Measurements from ENCODE around the gene FOXC1. TPM values are rescaled to one million over a fixed set of nuclear protein-coding genes. Genes with fewer than 3 reads are reported as not detected.

Gene FOXC1
- total RNA-seq, 1 experiment from 2014 or later, result 40.7 TPM

- Histone ChIP-seq H4K20me1 (ENCODE audit: insufficient read depth) (no peaks in the 10 kb centered on the region), H2AFZ (ENCODE audit: low read depth, low read length, poor library complexity, severe bottlenecking) (no peak overlapping the region), H3K4me1 (ENCODE audit: control insufficient read depth in 1 of 2, insufficient read depth in 2 of 2, low read length in 2 of 2) (peaks cover 41 to 50% of the 10 kb centered on the region in 2 experiments), H3K9ac (ENCODE audit: low read length) (no peak overlapping the region), H3K36me3 (ENCODE audit: control insufficient read depth in 1 of 2, insufficient read depth in 2 of 2, low read length in 2 of 2) (no peaks in the 10 kb centered on the region), H3K9me2 (ENCODE audit: insufficient read depth) (no peaks in the 10 kb centered on the region), H3K4me3 (replicated peaks in 1 of 2; ENCODE audit: low read depth in 1 of 2, low read length in 2 of 2) (no peak overlapping the region), H3K27ac (ENCODE audit: low read depth, low read length) (no peak overlapping the region; the same call in 1 of the 2 replicates), H3K79me2 (ENCODE audit: insufficient read depth, low read length) (no peaks in the 10 kb centered on the region), H3K4me2 (ENCODE audit: low read length) (no peak overlapping the region), H3K27me3 (ENCODE audit: insufficient read depth, low read length) (no peaks in the 10 kb centered on the region), H3K9me3 (ENCODE audit: control insufficient read depth in 1 of 2, insufficient read depth in 1 of 2, low read depth in 1 of 2, low read length in 2 of 2) (no peaks in the 10 kb centered on the region)
- ChIA-PET POLR2A (no interaction called here), CTCF (no interaction called here), RAD21 (ENCODE audit: low non-redundant PET in 1 of 2, low total read pairs in 2 of 2, uncharacterized antibody in 2 of 2, unreplicated experiment in 2 of 2) (no interaction called here)
- BruUV-seq (replicated peaks), result no TSS peak
- DNase-seq (ENCODE audit: low read depth, low spot score), result no peak
- TF ChIP-seq POLR2AphosphoS5 (IDR thresholded peaks at IDR 0.05; ENCODE audit: low read depth, low read length) (no peak), CTCF (IDR thresholded peaks at IDR 0.05 in 2 of 3, conservative IDR thresholded peaks at IDR 0.05 in 1 of 3; ENCODE audit: borderline replicate concordance in 1 of 3, insufficient read depth in 1 of 3, low read depth in 2 of 3, low read length in 2 of 3) (no peak), ZFX (IDR thresholded peaks at IDR 0.05) (no peak), TCF7L2 (IDR thresholded peaks at IDR 0.05; ENCODE audit: borderline replicate concordance, extremely low read depth, insufficient read depth, insufficient read length) (no peak), EZH2 (IDR thresholded peaks at IDR 0.05) (no peak), POLR2A (IDR thresholded peaks at IDR 0.05; ENCODE audit: borderline replicate concordance, extremely low read depth, insufficient read depth, insufficient read length) (no peak), JUND (IDR thresholded peaks at IDR 0.05) (no peak), REST (IDR thresholded peaks at IDR 0.05; ENCODE audit: low read depth) (no peak), CEBPB (IDR thresholded peaks at IDR 0.05; ENCODE audit: low read depth) (no peak), YY1 (IDR thresholded peaks at IDR 0.05; ENCODE audit: extremely low read depth, insufficient replicate concordance, low read depth, low read length) (no peak), ATF3 (IDR thresholded peaks at IDR 0.05) (no peak), CBX3 (IDR thresholded peaks at IDR 0.05; ENCODE audit: low read depth) (no peak), ELF1 (IDR thresholded peaks at IDR 0.05; ENCODE audit: borderline replicate concordance, low read depth) (no peak), ZBTB33 (IDR thresholded peaks at IDR 0.05; ENCODE audit: extremely low read depth, insufficient replicate concordance, low read length) (no peak), FOSL1 (IDR thresholded peaks at IDR 0.05; ENCODE audit: low read depth) (no peak), EZH2phosphoT487 (IDR thresholded peaks at IDR 0.05; ENCODE audit: borderline replicate concordance) (no peak)
- intact Hi-C loops (cut with micrococcal nuclease), result no loop called here
- no peak for ATAC-seq
Measured at GRCh38 chr6:1633366-1634021, 23.8 kb downstream of the FOXC1 start.

All from HCT116 (cell line).